IPS-15b (cell line): ENCODE measurements around the gene ITPR2.
"Not testable (repeated sequence)": the region's sequence is repeated elsewhere in the genome, so short reads cannot be mapped to it uniquely, and the experiment has no call there.

Experiments
- H3K27me3 ChIP-seq: one replicate; pipeline ENCODE4 v1.6.1; 2013; ENCODE audit warnings: low read length; ENCODE audit not compliant: control insufficient read depth, insufficient read depth
- H3K36me3 ChIP-seq: one replicate; pipeline ENCODE4 v1.6.1; 2013; ENCODE audit warnings: low read length; ENCODE audit not compliant: control insufficient read depth, insufficient read depth
- H3K4me1 ChIP-seq: one replicate; pipeline ENCODE4 v1.6.1; 2013; ENCODE audit warnings: mild to moderate bottlenecking, low read length; ENCODE audit not compliant: control insufficient read depth, insufficient read depth
- H3K4me3 ChIP-seq: one replicate; pipeline ENCODE4 v1.5.1; 2013; ENCODE audit warnings: low read depth, low read length
- H3K9ac ChIP-seq: one replicate; pipeline ENCODE4 v1.6.1; 2013; ENCODE audit warnings: low read depth, mild to moderate bottlenecking, low read length
- H3K9me3 ChIP-seq: one replicate; pipeline ENCODE4 v1.6.1; 2013; ENCODE audit warnings: mild to moderate bottlenecking, low read length; ENCODE audit not compliant: control insufficient read depth, insufficient read depth

The ITPR2 gene

GRCh38 chr12:26761775-26762174 lies 71.2 kb downstream of the ITPR2 start:
- H3K27me3 ChIP-seq = no peaks in the 10 kb centered on the region
- no peaks in the 10 kb centered on the region for H3K36me3 ChIP-seq
- no peaks in the 10 kb centered on the region for H3K4me1 ChIP-seq
- H3K9ac ChIP-seq = no peak overlapping the region
- no peaks in the 10 kb centered on the region for H3K9me3 ChIP-seq
- H3K4me3 ChIP-seq = no peak overlapping the region

GRCh38 chr12:26760657-26761293 lies 72.2 kb downstream of the ITPR2 start:
- no peaks in the 10 kb centered on the region for H3K4me1 ChIP-seq
- H3K9ac ChIP-seq = no peak overlapping the region
- H3K9me3 ChIP-seq = no peaks in the 10 kb centered on the region
- H3K27me3 ChIP-seq = no peaks in the 10 kb centered on the region
- no peak overlapping the region for H3K4me3 ChIP-seq
- no peaks in the 10 kb centered on the region for H3K36me3 ChIP-seq

GRCh38 chr12:26755362-26755761 lies 77.6 kb downstream of the ITPR2 start:
- H3K36me3 ChIP-seq, H3K9ac ChIP-seq, H3K9me3 ChIP-seq, H3K4me3 ChIP-seq, H3K27me3 ChIP-seq, H3K4me1 ChIP-seq: not testable (repeated sequence)

- Histone ChIP-seq H3K9me3 (no peaks in the 10 kb centered on the region), H3K4me1 (no peaks in the 10 kb centered on the region), H3K27me3 (no peaks in the 10 kb centered on the region), H3K36me3 (no peaks in the 10 kb centered on the region), H3K9ac (no peak overlapping the region), H3K4me3 (no peak overlapping the region)
Observed at GRCh38 chr12:26754148-26754547, 78.8 kb downstream of the ITPR2 start.

GRCh38 chr12:26751179-26751578 lies 81.8 kb downstream of the ITPR2 start:
- Histone ChIP-seq H3K4me3 (no peak overlapping the region), H3K9me3 (no peaks in the 10 kb centered on the region), H3K36me3 (no peaks in the 10 kb centered on the region), H3K4me1 (peaks cover 3% of the 10 kb centered on the region), H3K9ac (no peak overlapping the region), H3K27me3 (no peaks in the 10 kb centered on the region)

- Histone ChIP-seq H3K9ac (no peak overlapping the region), H3K4me3 (no peak overlapping the region), H3K27me3 (no peaks in the 10 kb centered on the region), H3K4me1 (peaks cover 3% of the 10 kb centered on the region), H3K36me3 (no peaks in the 10 kb centered on the region), H3K9me3 (no peaks in the 10 kb centered on the region)
Observed at GRCh38 chr12:26750531-26751175, 82.3 kb downstream of the ITPR2 start.

GRCh38 chr12:26749781-26750180 lies 83.2 kb downstream of the ITPR2 start:
- Histone ChIP-seq H3K9me3 (no peaks in the 10 kb centered on the region), H3K4me1 (peaks cover 3% of the 10 kb centered on the region), H3K36me3 (no peaks in the 10 kb centered on the region), H3K27me3 (no peaks in the 10 kb centered on the region), H3K4me3 (no peak overlapping the region), H3K9ac (no peak overlapping the region)

- H3K4me1 ChIP-seq = peaks cover 3% of the 10 kb centered on the region
- H3K36me3 ChIP-seq = no peaks in the 10 kb centered on the region
- H3K27me3 ChIP-seq = no peaks in the 10 kb centered on the region
- H3K4me3 ChIP-seq = no peak overlapping the region
- H3K9me3 ChIP-seq = no peaks in the 10 kb centered on the region
- H3K9ac ChIP-seq = no peak overlapping the region
Observed at GRCh38 chr12:26748741-26749431, 84.1 kb downstream of the ITPR2 start.

- Histone ChIP-seq H3K4me3 (no peak overlapping the region), H3K4me1 (peaks cover 3% of the 10 kb centered on the region)
Observed at GRCh38 chr12:26748412-26748740, 84.6 kb downstream of the ITPR2 start.

GRCh38 chr12:26746121-26746714 lies 86.8 kb downstream of the ITPR2 start:
- H3K9ac ChIP-seq = no peak overlapping the region
- no peaks in the 10 kb centered on the region for H3K27me3 ChIP-seq
- H3K4me3 ChIP-seq = no peak overlapping the region
- no peaks in the 10 kb centered on the region for H3K36me3 ChIP-seq
- H3K9me3 ChIP-seq = no peaks in the 10 kb centered on the region
- H3K4me1 ChIP-seq = peaks cover 3% of the 10 kb centered on the region

More at GRCh38 chr12:26748412-26748740, 84.6 kb downstream of the ITPR2 start:
- Histone ChIP-seq H3K9me3 (no peaks in the 10 kb centered on the region), H3K9ac (no peak overlapping the region), H3K27me3 (no peaks in the 10 kb centered on the region), H3K36me3 (no peaks in the 10 kb centered on the region)

GRCh38 chr12:26744697-26745440 lies 88.1 kb downstream of the ITPR2 start:
- Histone ChIP-seq H3K9me3 (no peaks in the 10 kb centered on the region), H3K9ac (no peak overlapping the region), H3K27me3 (no peaks in the 10 kb centered on the region), H3K4me3 (no peak overlapping the region), H3K36me3 (no peaks in the 10 kb centered on the region), H3K4me1 (peaks cover 3% of the 10 kb centered on the region)
